HG03280 (cell line): Measurements from ENCODE around the gene VPS18.
A peak's percentile ranks its signal among the peaks of the same experiment; 100 is the strongest.

Experiments
- ATAC-seq: cut with Tn5 transposase; IDR thresholded peaks from one replicate; pipeline ENCODE4 v1.9.1; 2021; ENCODE audit warnings: mild to moderate bottlenecking, moderate library complexity; ENCODE audit not compliant: unreplicated experiment

VPS18 gene

DNA sequence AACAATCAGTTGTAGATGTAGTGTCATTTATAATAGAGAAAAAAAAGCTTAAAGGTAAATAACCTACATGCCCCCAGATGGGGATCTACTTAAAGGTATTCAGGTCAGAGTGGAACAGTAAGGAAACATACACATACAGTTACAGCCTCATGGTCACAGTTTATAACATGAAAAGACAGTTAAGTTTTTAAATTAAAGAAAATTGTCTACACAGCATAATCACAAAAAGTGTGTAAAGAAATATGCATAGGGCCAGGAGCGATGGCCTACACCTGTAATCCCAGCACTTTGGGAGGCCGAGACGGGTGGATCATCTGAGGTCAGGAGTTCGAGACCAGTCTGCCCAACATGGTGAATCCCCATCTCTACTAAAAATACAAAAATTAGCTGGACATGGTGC lies 27.1 kb upstream of the VPS18 start:
- ATAC-seq, result no peak

- no peak for ATAC-seq
These were observed 24.6 kb upstream of the VPS18 start for GRCh38 chr15:40869686-40870085.

DNA sequence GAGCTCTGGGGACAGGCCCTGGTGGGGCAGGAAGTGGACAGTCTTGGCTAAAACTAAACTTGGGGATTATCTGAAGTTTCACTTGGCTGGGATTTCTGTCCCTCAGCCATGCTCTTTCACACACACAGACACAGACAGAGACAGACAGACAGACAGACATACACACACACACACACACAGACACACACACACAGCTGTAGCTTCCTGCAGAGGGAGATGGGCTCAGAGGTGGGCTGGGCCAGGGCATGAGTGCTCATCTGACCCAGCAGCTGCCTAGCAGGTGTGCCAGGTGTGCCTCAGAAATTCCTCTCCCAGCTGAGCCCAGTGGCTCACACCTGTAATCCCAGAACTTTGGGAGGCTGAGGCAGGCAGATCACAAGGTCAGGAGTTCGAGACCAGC lies 23.5 kb upstream of the VPS18 start:
- no peak for ATAC-seq

DNA sequence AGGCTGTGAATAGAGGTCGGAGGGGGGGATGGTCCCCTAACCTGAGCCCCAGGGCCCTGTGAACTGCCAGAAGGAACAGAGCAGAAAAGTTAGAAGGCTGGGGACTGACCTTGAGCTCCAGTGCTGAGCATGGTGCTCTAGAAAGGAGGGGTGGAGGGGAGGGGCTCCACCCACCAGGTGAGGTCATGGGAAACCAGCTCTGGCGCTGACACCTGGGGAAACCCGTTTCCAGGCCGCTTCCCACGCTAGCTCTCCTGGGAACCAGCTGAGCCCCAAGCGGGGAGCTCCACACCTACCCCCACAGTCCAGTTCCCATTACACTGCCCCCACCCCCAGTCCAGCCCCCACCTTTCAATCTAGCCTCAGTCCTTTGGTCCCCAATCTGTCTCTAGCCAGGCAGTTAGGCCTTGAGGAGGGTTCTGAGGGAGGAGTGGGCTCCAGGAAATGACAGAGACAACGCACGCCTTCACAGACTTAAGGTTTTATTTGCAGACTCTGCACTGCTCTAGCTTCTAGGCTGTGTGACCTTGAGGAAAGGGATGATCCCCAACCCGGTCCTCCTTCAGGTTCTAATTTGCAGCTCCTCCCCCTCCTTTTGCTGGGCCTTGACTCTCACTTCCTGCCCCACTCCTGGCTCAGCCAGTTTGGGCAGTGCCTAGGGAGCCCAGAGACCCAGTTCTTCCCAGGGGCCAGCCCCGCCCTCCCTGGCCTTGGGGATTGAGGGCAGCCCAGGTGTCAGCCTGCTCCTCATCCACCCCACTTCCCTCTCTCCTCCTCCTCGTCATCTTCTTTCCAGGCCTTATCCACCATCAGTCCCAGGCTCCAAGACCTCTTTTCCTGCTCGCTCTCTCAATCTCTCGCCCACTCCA lies 22.3 kb upstream of the VPS18 start:
- no peak for ATAC-seq

GRCh38 chr15:40872791-40873693 lies 21.2 kb upstream of the VPS18 start:
- no peak for ATAC-seq

DNA sequence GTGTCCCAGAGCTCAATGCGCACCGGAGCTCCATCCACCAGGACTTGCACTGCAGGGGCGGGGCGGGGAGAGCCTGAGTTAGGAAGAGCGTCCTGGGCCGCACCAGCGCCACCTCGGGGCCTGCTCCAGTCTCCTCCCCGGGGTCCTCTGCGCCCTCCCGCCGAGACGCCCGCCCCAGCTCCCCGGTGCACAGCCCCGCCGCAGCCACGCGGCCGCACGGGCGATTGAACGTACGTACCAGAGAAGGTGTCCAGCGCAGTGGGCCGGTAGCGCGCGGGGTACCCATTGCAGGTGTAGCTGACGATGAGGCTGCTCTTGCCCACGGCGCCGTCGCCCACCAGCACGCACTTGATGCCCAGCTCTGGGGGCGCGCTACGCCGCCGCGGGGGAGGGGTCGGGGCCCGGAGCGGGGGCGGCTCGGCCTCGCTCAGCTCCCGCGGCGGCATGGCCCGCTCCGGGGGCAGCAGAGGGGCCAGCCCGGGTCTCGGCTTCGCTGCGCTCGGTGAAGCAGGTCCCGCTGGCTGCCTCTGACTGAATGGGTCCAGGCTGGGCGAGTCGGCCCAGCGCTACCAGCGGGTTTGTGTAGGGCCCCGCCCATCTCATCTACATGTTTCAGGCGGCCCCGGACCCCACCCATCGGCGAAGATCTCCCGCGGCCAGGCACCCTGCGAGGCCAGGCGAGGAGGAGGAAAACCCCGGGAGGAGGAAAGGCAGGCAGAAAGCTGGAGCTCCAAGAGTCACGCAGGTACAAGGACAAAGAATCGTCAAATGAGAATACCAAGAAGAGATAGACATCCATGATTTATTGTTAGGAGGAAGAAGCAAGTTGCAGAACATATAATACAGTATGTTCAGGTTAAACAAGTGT lies 20.3 kb upstream of the VPS18 start, which contains the start of gene RHOV:
Gene RHOV, minus strand, starts transcription at position 541 of the 868 bp plus-strand sequence. Its CDS starts 95 bp downstream, at position 446.
- peak; percentile 54 for ATAC-seq

GRCh38 chr15:40875991-40876730 lies 18.1 kb upstream of the VPS18 start:
- no peak for ATAC-seq

GRCh38 chr15:40877694-40878093 lies 16.6 kb upstream of the VPS18 start:
- no peak for ATAC-seq

- ATAC-seq, result no peak
These were observed 15.5 kb upstream of the VPS18 start for GRCh38 chr15:40878785-40879184.

DNA sequence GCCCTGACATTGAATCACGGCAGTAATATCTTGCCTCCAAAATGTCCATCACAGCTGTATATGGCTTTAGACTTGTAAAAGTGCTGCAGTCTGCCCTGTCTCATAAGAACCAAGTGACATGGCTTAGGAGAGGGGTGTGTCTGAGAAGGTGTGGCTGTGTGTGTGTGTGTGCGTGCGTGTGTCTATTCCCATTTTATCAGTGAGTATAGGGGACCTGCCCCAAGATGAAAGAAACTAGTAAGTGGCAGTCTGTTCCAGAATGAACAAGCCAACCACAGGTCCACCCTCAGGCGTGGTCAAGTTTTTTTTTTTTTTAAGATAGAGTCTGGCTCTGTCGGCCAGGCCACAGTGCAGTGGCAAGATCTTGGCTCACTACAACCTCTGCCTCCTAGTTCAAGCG lies 14.6 kb upstream of the VPS18 start:
- no peak for ATAC-seq

GRCh38 chr15:40881351-40881750 lies 12.9 kb upstream of the VPS18 start:
- no peak for ATAC-seq

DNA sequence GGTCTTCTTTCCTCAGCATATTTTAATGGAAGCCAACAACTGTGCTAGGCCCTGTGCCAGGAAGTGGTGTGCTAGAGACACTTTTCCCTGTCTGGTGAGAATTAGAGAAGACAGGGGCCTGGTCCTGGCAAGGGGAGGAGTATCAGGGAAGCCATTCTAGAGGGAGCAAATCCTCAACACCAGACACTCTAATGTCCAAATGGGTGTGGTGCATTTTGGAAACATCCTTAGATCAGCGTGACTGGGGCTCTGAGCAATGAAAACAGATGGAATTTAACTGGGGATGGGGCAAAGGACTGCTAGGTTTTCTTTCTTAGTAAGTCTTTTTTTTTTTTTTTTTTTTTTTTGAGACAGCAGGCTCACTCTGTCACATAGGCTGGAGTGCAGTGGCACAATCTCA lies 7.7 kb upstream of the VPS18 start:
- ATAC-seq, result no peak

- ATAC-seq, result no peak
These were observed 5.1 kb upstream of the VPS18 start for GRCh38 chr15:40889112-40889511.

GRCh38 chr15:40891138-40891537 lies 3.1 kb upstream of the VPS18 start:
- ATAC-seq, result no peak

DNA sequence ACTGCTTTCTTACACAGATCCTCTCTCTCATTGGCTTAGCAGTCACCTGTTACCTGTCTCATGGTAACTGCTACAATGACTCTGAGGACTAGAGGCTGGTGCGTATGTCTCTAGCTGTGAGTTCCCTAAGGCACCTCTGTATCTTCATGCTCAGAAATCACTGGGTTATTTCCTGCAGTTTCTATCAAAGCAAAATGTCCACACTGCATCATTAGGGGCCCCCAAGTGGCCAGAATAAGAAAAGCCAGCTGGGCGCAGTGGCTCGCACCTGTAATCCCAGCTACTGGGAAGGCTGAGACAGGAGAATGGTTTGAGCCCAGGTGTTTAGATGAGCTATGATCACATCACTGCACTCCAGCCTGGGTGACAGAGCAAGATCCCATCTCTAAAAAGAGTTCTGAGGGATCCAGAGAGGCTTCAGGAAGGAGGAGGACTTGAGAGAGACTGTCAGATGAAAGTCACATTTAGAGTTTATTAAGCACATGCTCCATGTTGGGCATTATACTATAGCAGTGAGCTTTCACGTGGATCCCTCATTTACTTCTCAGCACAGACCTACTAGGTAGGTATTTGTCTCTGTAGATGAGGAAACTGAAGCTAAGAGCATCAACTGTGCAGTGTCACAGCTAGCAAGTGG lies 2.3 kb upstream of the VPS18 start:
- ATAC-seq, result no peak

DNA sequence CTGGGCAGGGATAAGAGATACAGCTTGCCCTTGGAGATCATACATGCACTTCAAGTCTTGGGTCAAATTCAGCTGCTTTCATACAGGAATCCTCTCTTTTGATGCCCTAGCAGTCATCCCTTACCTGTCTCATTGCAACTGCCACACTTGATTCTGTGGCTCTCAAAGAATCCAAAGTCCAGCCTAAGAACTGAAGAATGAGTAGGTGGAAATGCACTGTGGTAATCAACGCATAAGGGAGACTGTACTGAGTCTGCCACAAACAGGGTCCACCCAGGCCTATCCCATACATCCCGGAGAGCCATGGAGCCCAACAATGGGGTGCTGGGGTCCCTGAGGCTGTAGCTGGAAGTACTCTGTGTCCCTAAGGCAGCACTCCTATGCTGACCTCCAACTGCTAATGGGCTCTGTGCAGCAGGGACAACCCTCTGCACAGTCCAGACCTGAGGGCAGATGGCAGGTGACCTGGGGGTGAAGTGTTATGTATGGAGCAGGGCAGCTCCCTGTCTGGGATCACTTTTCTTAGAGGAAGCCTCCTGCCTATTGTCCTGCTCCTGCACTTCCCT lies 1.7 kb upstream of the VPS18 start:
- no peak for ATAC-seq

DNA sequence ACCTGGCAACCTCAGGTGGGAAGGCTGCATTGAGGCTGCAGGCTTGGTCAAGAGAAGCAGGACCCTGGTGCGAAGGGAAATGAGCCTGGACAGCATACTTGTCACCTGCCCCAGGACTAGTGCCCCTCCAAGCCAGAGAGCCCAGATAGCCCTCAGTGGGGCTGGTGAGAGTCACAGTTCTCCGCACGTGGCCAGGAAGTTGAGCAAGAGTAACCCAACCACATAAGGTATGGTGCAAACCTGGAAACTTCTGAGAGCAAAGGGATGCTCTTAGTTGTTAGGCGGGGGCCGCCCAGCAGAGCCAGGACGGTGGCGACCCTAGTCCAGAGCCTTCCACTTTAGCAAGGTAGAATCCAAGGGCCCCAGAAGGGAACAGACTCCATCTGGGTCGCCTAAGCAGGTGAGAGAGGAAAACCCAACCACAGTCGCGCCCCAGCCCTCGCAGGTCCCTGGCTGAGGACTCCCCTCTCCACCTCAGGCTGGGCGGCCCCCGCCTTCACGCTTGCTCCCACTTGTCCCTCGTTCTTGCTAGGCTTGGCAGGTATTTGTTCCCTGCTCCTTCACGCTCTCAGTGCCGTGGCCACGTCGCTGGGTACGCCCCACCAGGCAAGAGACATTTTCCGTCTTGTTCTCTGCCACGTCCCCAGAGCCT lies 1.1 kb upstream of the VPS18 start:
- no peak for ATAC-seq

DNA sequence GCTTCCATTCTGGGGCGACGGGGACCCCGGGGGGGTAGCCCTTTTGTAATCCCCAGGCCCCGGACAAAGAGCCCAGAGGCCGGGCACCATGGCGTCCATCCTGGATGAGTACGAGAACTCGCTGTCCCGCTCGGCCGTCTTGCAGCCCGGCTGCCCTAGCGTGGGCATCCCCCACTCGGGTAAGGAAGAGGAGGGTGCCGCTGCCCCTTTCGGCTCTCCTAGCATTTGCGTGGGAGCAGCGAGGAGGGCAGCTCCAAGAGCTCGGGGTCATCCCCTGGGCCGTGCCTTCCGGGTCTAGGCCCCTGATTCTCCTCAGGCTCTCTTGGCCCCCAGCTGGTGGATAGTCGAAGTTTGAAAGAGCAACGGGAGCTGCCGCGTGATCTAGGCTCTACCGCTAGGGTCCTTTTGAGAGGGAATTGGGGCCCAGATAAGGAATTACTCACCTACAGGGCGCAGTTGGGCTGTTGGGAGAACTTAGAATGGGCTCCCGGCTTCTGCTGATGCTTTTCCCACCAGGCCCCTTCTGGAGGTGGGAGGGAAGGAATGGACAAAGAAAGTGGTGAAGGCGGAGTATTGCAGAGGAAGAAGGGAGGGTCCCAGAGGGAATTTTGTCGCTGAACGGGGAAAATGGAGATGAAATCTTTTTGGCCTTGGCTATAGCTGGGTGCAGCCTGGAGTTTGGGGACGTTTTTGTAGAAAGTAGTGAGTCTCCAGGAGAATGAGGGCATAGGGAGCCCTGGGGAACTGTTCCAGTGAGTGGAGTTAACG lies 615 bp downstream of the VPS18 start:
- ATAC-seq, result peak; percentile 36
